HCT116 (cell line): ENCODE data around the gene APBA1.

ENCODE experiments used
- CTCF ChIP-seq, 3 experiments: fragments of 200-600 bp in 1 of 3; sonication (generic) in 1 of 3; IDR thresholded peaks in 2 of 3; conservative IDR thresholded peaks in 1 of 3; 2 replicates each; pipeline ENCODE4 v1.5.1; 2012 to 2017; ENCODE audit warnings: low read depth in 2 of 3, low read length in 2 of 3, antibody characterized with exemption in 1 of 3, borderline replicate concordance in 1 of 3, control low read depth in 1 of 3, mild to moderate bottlenecking in 1 of 3, mixed read lengths in 1 of 3, mixed run types in 1 of 3, moderate library complexity in 1 of 3; ENCODE audit not compliant: insufficient read depth in 1 of 3
- EZH2phosphoT487 ChIP-seq: fragments of 200-600 bp; IDR thresholded peaks from 2 replicates; pipeline ENCODE4 v1.6.1; 2018; ENCODE audit warnings: antibody characterized with exemption, borderline replicate concordance
- SRF ChIP-seq: IDR thresholded peaks from 2 replicates; pipeline ENCODE4 v1.6.1; 2012; ENCODE audit warnings: low read depth
- ZNF274 ChIP-seq: fragments of 200-500 bp; sonication (Bioruptor generic); IDR thresholded peaks from 2 replicates; pipeline ENCODE4 v1.6.1; 2014; ENCODE audit warnings: mild to moderate bottlenecking, low read depth, low read length, inconsistent platforms

- no peak for TF ChIP-seq SRF
- TF ChIP-seq CTCF (IDR thresholded peaks at IDR 0.05 in 2 of 3, conservative IDR thresholded peaks at IDR 0.05 in 1 of 3; ENCODE audit: borderline replicate concordance in 1 of 3, insufficient read depth in 1 of 3, low read depth in 2 of 3, low read length in 2 of 3), result no peak
- no peak for TF ChIP-seq EZH2phosphoT487
- TF ChIP-seq ZNF274, result no peak
Observed at GRCh38 chr9:69601698-69602097, 70.5 kb downstream of the APBA1 start.
